HG03066 (cell line): ENCODE results near the gene HAGHL.
"Not testable (repeated sequence)": the region's sequence is repeated elsewhere in the genome, so short reads cannot be mapped to it uniquely, and the experiment has no call there.

Source experiments
- ATAC-seq: cut with Tn5 transposase; IDR thresholded peaks from one replicate; pipeline ENCODE4 v1.9.1; 2021; ENCODE audit warnings: low read depth; ENCODE audit not compliant: unreplicated experiment

The HAGHL gene

DNA sequence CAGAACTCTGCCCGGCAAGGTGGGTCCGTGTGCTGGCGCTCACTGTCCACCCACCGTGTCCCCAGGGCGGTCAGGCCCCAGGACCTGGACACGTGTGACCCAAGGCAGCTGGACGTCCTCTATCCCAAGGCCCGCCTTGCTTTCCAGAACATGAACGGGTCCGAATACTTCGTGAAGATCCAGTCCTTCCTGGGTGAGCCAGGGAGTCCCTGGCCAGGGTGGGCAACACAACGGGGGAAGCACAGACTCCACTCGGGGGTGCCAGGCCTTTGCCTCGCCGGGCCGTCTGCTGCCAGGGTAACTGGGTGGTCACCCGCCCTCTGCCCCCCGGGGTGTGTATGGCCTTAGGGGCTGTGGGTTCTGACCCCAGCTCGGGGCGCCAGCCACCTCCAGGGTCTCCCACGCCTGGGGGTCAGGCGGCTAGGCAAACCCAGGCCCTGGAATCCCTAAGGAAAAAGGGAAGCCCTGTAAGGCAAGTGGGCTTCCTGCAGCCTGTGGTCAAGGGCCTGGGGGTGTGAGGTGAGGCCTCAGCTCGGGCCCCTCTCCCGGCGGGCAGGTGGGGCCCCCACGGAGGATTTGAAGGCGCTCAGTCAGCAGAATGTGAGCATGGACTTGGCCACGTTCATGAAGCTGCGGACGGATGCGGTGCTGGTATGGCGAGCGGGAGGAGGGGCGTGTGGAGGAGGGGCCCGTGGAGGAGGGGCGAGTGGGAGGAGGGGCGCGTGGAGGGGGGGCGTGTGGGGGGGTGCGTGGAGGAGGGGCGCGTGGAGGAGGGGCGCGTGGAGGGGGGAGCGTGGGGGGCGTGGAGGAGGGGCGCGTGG, 40.1 kb downstream of the HAGHL start:
- ATAC-seq, result no peak

DNA sequence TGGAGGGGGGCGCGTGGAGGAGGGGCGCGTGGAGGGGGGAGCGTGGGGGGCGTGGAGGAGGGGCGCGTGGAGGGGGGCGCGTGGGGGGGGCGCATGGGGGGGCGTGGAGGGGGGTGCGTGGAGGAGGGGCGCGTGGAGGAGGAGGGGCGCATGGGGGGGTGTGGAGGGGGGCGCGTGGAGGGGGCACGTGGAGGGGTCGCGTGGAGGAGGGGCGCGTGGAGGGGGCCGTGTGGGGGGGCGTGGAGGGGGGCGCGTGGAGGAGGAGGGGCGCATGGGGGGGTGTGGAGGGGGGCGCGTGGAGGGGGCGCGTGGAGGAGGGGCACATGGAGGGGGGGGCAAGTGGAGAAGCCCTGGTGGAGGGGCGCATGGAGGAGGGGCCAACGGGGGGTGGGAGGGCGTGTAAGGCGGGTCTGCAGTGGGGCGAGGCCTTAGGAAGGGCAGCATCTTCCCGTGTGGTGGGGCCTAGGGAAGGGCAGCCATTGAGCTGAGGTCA, 40.9 kb downstream of the HAGHL start:
- ATAC-seq, result no peak

GRCh38 chr16:768428-768827, 41.5 kb downstream of the HAGHL start:
- ATAC-seq, result no peak

DNA sequence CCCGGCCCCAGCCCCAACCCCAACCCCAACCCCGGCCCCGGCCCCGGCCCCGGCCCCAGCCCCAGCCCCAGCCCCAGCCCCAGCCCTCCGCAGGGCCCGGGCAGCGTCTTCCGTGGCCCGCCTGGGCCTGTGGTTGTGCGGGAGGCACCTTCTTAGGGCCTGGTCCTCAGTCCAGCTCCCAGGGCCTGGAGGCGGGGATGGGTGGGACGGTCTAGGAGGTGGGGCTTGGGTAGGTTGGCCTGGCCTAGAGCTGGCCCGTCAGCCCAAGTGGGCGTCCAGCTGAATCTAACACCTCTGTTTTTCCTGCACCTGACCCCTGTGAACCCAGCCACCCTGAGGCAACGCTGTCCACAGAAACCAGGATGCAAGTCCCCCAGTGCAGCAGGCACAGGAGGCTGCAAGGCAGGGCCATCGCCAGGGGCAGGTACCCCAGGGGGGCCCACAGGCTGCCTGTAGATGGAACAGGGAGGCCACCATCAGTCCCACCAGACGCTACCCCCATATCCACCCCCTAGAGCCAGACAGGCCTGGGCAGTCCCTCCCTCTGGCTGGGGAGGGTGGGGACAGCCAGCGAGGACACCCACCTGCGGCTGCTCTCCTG, 42.4 kb downstream of the HAGHL start:
- ATAC-seq, result no peak

DNA sequence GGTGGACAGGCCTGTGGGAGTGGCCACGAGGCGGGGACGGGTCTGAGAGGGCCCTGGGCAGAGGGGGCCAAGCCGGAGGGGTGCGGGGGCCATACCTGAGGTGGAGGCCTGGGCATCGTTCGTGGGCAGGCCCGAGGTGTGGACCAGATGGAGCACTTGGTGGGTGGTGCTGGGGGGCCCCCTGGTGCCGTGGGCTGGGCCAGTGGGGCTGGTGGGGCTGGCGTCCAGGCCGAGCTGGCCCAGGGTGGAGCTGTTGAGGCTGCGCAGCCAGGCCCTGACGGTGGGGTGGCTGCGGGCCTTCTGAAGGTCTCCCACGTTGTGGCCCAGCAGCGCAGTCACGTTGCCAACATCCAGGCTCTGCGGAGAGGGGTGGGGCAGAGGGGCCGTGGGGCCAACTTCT, 43.0 kb downstream of the HAGHL start:
- no peak for ATAC-seq

- no peak for ATAC-seq
These were observed 43.5 kb downstream of the HAGHL start for GRCh38 chr16:770411-770810.

- ATAC-seq, result no peak
These were observed 46.1 kb downstream of the HAGHL start for GRCh38 chr16:772959-773358.

DNA sequence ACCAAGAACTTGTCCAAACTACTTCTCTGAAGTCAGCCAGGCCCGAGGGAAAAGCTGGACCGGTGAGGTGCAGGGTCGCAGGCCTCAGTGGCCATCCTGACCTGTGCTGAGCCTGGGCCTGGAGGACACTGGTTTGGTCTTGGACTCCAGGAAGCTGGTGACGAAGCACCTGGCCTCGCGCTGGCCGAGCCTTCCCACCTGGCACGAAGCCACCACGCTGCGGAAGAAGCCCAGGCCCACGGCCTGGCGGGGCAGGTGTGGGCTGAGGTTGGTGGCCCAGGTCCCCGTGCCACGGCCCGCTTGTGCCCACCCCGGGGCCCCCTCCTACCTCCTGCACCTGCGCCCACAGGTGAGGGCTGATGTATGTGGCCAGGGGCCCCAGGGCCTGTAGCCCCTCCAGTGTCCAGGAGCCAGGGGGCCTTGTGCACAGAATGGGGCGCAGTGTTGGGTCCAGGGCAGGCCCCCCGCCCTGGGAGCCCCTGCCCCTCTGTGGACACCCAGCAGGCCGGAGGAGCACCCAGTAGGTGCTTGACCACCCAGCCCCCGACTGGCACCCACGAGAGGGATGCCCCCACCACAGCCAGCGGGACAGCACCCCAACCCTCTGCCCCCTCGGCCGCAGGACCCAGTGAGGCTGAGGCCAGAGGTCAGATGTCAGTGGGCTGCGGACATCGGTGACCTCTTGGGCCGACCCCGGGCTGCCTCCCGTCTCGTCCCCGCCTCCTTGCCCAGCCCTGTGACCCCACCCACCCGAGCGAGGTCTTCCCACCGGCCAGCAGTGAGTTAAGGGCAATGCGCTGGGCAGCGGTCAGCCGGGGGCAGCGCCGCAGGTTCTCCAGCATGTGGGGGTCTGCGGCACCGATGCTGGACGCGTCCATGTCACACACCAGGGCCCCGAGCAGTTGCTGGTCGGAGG, 47.4 kb downstream of the HAGHL start:
- ATAC-seq, result no peak

GRCh38 chr16:775236-775796, 48.4 kb downstream of the HAGHL start:
- ATAC-seq, result no peak

GRCh38 chr16:776298-776697, 49.4 kb downstream of the HAGHL start:
- not testable (repeated sequence) for ATAC-seq

DNA sequence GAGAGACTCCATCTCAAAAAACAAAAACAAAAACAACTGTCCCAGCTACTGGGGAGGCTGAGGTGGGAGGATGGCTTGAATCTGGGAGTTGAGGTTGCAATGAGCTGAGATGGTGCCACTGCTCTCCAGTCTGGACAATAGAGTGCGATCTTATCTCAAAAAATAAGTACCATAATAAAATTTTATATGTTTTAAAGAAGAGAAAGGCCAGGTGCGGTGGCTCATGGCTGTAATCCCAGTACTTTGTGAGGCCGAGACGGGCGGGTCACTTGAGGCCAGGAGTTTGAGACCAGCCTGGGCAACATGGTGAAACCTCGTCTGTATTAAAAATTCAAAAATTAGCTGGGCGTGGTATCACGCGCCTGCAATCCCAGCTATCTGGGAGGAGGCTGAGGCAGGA, 49.9 kb downstream of the HAGHL start:
- ATAC-seq, result no peak

DNA sequence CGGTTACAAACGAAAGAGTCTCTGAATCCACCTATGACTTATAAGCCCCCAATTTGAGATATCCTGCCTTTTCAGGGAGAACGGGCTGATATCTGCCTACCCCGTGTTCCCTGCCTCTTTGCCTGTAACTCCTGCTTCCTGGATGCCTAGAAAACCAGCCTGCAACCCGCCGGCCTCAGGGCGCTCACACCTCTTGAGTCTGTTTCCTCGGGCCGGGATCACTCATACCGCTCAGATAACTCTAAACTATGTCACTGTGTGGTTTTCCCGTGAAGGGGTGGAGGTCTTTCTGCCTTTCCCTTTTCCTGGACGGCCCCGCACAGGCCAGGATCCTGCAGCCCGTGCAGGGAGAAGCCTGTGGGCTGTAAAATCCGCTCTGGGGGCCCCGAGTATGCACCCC, 50.9 kb downstream of the HAGHL start:
- ATAC-seq, result no peak

DNA sequence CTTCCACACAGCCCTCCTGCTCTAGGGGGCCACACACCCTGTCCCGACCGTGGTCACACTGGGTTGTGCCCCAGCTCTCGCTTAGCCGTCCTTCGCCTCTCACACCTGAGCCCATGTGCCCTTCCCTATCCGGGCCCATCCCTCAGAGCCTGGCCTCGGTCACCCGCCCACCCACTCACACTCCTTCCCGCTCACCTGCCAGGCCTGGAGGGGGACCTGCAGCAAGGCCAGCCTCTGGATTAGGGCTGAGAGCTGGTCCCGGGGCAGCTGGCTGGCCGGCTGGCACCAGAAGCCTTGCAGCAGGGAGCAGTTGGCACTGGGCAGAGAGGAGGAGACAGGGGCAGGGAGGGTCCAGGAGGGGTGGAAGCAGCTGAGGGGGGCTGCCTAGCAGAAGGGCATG, 51.5 kb downstream of the HAGHL start:
- ATAC-seq, result no peak

GRCh38 chr16:778909-779527, 52.1 kb downstream of the HAGHL start:
- ATAC-seq, result no peak
